ENCODE data around the gene TMEM45B.
"Not testable (repeated sequence)": the region's sequence is repeated elsewhere in the genome, so short reads cannot be mapped to it uniquely, and the experiment has no call there.

Gene TMEM45B

DNA sequence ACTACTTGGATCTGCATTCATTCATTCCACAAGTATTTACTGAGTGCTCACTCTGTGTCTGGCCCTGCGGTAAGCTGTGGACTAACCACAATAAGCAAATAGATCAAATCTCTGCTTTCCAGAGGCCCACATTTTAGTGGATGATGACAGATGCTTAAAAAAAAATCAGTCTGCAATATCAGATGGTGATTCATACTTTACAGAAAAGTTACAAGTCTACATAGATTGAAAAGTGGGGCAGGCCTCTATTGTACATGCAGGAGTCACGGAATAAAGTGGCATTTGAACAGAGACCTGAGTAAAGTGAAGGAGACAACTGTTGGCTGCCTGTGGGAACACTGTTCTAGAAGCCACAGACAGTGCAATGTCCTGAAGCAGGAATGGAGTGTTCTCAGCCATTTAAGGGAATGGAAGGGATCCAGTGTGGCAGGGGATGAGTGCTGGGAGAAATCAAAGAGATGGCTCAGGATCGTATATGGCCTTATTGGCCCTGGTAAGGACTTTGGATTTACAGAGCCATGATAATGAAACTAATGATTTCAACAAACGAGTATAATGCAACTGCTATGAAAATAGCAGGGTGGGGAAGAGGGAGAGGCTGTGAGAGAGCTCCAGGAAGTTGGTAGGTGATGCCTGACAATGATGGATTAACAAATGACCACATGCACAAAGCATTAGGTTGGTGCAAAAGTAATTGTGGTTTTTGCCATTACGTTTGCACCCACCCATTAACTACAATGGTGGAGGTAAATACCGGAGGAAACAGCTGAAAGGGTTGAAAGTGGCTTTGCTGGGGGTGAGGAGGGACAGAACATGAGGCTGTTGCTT, 31.1 kb downstream of the TMEM45B start:
- TF ChIP-seq, protein P1, sequence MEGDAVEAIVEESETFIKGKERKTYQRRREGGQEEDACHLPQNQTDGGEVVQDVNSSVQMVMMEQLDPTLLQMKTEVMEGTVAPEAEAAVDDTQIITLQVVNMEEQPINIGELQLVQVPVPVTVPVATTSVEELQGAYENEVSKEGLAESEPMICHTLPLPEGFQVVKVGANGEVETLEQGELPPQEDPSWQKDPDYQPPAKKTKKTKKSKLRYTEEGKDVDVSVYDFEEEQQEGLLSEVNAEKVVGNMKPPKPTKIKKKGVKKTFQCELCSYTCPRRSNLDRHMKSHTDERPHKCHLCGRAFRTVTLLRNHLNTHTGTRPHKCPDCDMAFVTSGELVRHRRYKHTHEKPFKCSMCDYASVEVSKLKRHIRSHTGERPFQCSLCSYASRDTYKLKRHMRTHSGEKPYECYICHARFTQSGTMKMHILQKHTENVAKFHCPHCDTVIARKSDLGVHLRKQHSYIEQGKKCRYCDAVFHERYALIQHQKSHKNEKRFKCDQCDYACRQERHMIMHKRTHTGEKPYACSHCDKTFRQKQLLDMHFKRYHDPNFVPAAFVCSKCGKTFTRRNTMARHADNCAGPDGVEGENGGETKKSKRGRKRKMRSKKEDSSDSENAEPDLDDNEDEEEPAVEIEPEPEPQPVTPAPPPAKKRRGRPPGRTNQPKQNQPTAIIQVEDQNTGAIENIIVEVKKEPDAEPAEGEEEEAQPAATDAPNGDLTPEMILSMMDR (IDR thresholded peaks at IDR 0.05; ENCODE audit: low read depth, low read length), result no peak
- no peak for DNase-seq
- H3K27ac ChIP-seq, result no peak overlapping the region
- no peaks in the 10 kb centered on the region for H3K27me3 ChIP-seq (ENCODE audit: insufficient read depth, low read depth, severe bottlenecking)
- H3K4me3 ChIP-seq (ENCODE audit: low read depth, low read length), result no peak overlapping the region
- H3K36me3 ChIP-seq, result no peaks in the 10 kb centered on the region
- no peaks in the 10 kb centered on the region for H3K9me3 ChIP-seq (ENCODE audit: severe bottlenecking)

DNA sequence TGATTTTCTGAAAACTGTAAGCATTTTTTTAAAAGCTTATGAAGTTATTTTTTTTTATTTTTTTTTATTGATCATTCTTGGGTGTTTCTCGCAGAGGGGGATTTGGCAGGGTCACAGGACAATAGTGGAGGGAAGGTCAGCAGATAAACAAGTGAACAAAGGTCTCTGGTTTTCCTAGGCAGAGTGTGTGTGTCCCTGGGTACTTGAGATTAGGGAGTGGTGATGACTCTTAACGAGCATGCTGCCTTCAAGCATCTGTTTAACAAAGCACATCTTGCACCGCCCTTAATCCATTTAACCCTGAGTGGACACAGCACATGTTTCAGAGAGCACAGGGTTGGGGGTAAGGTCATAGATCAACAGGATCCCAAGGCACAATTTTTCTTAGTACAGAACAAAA, 31.7 kb downstream of the TMEM45B start:
- H3K9me3 ChIP-seq (ENCODE audit: severe bottlenecking); H3K36me3 ChIP-seq; DNase-seq; H3K27me3 ChIP-seq (ENCODE audit: insufficient read depth, low read depth, severe bottlenecking); H3K4me3 ChIP-seq (ENCODE audit: low read depth, low read length); H3K27ac ChIP-seq: not testable (repeated sequence)

DNA sequence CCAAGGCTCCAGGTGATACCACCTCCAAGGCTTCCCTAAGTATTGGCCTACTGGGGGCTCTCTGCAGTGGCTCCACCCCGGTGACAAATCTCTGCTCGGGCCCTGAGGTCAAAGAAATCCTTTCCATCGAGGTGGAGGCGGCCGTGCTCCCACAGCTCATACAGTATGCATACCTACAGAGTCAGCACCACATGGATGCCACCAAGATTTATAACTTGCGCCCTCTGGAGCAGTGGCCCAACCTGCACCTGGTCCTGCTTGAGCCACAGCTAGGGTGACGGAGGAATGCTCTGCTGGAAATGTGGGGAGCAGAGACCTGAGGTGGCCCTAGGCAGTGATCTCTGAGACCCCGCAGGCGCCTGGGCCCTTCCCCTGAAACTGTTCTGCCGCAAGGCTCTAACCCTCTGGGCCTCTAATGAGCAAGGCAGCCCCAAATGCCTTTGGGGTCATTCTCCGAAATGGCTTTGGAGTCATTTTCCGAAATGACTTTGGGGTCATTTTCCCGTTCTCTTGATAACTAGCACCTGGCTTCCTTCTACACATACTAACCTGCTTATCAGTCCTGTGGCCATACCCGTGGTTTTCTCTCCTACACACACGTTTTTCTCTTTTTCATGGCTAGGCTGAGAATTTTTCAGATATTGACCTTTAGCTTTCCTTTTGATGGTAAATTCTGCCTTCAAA, 33.9 kb downstream of the TMEM45B start:
- Histone ChIP-seq H3K36me3 (no peaks in the 10 kb centered on the region), H3K4me3 (ENCODE audit: low read depth, low read length) (no peak overlapping the region), H3K9me3 (ENCODE audit: severe bottlenecking) (no peaks in the 10 kb centered on the region), H3K27me3 (ENCODE audit: insufficient read depth, low read depth, severe bottlenecking) (no peaks in the 10 kb centered on the region), H3K27ac (no peak overlapping the region)
- TF ChIP-seq, protein P1 (IDR thresholded peaks at IDR 0.05; ENCODE audit: low read depth, low read length), result no peak
- DNase-seq, result no peak

DNA sequence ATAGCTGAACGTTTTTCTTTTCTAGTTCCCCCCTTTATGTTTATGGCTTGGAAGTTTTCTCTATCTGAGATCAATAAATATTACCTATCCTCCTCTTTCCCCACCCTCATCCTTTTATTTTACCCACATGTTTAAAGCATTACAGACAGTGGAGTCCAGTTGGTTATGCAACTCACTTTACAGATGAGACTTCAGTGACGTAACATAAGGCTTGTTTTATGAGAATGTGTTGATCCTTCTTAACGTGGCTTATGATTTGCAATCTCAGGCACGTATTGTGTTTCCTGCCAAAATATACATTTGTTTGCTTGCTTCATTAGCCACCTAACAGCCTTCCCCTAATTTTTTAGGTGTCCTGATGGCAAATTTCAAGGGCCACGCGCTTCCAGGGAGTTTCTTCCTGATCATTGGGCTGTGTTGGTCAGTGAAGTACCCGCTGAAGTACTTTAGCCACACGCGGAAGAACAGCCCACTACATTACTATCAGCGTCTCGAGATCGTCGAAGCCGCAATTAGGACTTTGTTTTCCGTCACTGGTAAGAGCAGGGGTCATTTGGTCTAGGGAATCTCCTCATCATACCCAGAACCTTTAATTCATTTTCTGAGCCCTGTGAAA, 36.6 kb downstream of the TMEM45B start:
- H3K4me3 ChIP-seq (ENCODE audit: low read depth, low read length), result no peak overlapping the region
- DNase-seq, result no peak

DNA sequence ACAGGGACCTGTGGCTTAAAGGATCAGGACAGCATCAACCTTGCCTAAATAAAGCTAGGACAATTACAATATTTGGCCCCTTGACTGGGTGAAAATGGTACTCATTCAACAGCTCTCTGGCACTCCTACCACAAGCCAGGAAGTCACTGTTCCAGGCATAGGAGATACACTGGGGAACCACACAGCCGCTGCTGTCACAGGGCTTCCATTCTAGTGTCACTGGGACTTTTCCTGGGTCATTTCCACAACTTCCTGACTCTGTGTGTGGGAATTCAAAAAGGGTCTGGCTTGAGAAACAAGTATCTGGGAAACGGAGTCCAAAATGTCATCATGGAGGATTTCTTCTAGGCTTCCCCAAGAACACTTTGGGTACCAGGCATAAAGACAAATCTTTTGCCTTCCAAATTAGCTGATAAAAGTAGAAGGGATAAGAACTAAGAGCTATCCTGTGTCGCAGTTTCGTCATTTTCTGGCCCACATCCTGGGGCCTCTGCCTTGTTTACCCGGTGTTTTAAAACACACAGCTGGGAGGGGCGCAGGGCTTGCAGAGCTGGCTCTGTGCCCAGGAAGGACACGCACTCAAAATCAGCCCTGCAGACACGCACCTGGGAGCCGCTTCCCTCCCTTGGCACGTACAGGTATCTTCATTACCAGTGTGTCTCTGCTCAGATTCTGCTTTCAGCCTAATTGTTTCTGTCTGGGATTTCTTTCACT, 38.0 kb downstream of the TMEM45B start:
- no peak for DNase-seq
- no peaks in the 10 kb centered on the region for H3K27me3 ChIP-seq (ENCODE audit: insufficient read depth, low read depth, severe bottlenecking)
- no peak overlapping the region for H3K27ac ChIP-seq
- H3K4me3 ChIP-seq (ENCODE audit: low read depth, low read length), result no peak overlapping the region
- H3K9me3 ChIP-seq (ENCODE audit: severe bottlenecking), result no peaks in the 10 kb centered on the region
- TF ChIP-seq, protein P1 (IDR thresholded peaks at IDR 0.05; ENCODE audit: low read depth, low read length), result no peak
- no peaks in the 10 kb centered on the region for H3K36me3 ChIP-seq

More for the DNA sequence above, 36.6 kb downstream of the TMEM45B start:
- Histone ChIP-seq H3K27ac (no peak overlapping the region), H3K36me3 (no peaks in the 10 kb centered on the region), H3K9me3 (ENCODE audit: severe bottlenecking) (no peaks in the 10 kb centered on the region), H3K27me3 (ENCODE audit: insufficient read depth, low read depth, severe bottlenecking) (no peaks in the 10 kb centered on the region)
- TF ChIP-seq, protein P1 (IDR thresholded peaks at IDR 0.05; ENCODE audit: low read depth, low read length), result no peak

Data from WERI-Rb-1 (cell line).